ENCODE results near the gene F3.

DNA sequence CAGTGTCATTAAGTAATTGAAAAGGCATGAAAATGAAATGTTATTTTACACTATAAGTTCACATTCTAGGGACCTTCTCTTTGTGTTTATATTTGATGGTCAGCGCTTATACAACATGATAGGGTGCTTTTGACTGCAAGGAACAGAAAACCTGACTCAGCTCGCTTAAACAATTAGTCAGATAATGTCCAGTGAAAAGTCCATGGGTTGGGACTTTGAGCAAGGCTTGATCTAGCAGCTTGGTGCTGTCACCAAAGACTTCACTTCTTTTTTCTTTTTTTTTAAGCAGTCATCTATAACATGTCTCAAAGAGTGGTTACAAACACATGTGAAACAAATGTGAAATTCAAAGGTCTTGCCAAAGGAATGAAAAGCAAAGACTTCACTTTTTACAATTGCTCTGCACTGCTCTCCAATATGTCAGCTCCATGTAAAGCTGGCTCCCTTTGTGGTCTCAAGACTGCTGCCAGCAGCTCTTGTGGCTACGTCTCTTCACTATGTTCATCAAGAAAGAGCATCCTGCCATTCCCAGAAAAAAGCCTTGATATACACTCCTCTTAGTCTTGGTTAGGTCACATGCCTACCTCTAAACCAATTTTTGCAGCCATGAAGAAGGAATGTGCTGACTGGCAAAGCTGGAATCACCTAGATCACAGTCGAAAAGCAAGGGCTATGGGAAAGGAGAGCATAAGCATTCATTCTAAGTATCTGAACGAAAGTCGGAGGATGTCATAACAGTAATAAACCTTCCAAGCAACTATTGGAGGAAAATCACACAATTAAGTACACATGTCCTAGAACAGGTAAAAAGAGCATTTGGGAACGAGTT lies 15.2 kb downstream of the F3 start:
- TF ChIP-seq, protein P1, sequence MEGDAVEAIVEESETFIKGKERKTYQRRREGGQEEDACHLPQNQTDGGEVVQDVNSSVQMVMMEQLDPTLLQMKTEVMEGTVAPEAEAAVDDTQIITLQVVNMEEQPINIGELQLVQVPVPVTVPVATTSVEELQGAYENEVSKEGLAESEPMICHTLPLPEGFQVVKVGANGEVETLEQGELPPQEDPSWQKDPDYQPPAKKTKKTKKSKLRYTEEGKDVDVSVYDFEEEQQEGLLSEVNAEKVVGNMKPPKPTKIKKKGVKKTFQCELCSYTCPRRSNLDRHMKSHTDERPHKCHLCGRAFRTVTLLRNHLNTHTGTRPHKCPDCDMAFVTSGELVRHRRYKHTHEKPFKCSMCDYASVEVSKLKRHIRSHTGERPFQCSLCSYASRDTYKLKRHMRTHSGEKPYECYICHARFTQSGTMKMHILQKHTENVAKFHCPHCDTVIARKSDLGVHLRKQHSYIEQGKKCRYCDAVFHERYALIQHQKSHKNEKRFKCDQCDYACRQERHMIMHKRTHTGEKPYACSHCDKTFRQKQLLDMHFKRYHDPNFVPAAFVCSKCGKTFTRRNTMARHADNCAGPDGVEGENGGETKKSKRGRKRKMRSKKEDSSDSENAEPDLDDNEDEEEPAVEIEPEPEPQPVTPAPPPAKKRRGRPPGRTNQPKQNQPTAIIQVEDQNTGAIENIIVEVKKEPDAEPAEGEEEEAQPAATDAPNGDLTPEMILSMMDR (IDR thresholded peaks at IDR 0.05; ENCODE audit: low read depth, low read length, missing input control) = no peak
- no peak for TF ChIP-seq REST (IDR thresholded peaks at IDR 0.05)

Data from liver (tissue), 2 donors.